ENCODE data around the gene DLGAP3.

The DLGAP3 gene

GRCh38 chr1:34864759-34865158 lies 64.7 kb downstream of the DLGAP3 start:
- no peak for DNase-seq

- no peak for DNase-seq
These were observed 65.9 kb downstream of the DLGAP3 start for GRCh38 chr1:34863501-34863900.

GRCh38 chr1:34859446-34860200 lies 69.8 kb downstream of the DLGAP3 start, which contains the start of gene SMIM12:
TSS of gene SMIM12 (minus strand) at chr1:34859749. CDS start at chr1:34855977, 3,772 bp downstream.
- peak; percentile 97 for DNase-seq

- no peak for DNase-seq
These were observed 70.5 kb downstream of the DLGAP3 start for GRCh38 chr1:34858901-34859445.

- no peak for DNase-seq
These were observed 72.8 kb downstream of the DLGAP3 start for GRCh38 chr1:34856697-34857096.

- DNase-seq, result peak; percentile 99
These were observed 76.7 kb downstream of the DLGAP3 start for GRCh38 chr1:34852677-34853217.

GRCh38 chr1:34851431-34852105 lies 77.9 kb downstream of the DLGAP3 start:
- DNase-seq, result no peak

GRCh38 chr1:34850382-34850781 lies 79.1 kb downstream of the DLGAP3 start:
- no peak for DNase-seq

- no peak for DNase-seq
These were observed 82.4 kb downstream of the DLGAP3 start for GRCh38 chr1:34847094-34847493.

GRCh38 chr1:34846265-34846664 lies 83.2 kb downstream of the DLGAP3 start:
- no peak for DNase-seq

GRCh38 chr1:34845131-34845901 lies 84.1 kb downstream of the DLGAP3 start:
- DNase-seq, result peak; percentile 79

- peak; percentile 92 for DNase-seq
These were observed 85.2 kb downstream of the DLGAP3 start for GRCh38 chr1:34844252-34844634.

- peak; percentile 60 for DNase-seq
These were observed 85.8 kb downstream of the DLGAP3 start for GRCh38 chr1:34843392-34844251.

GRCh38 chr1:34842952-34843371 lies 86.5 kb downstream of the DLGAP3 start:
- DNase-seq, result no peak

GRCh38 chr1:34842073-34842472 lies 87.4 kb downstream of the DLGAP3 start:
- DNase-seq, result peak; percentile 11

- no peak for DNase-seq
These were observed 89.0 kb downstream of the DLGAP3 start for GRCh38 chr1:34840426-34840825.

GRCh38 chr1:34839526-34840305 lies 89.7 kb downstream of the DLGAP3 start:
- no peak for DNase-seq

- no peak for DNase-seq
These were observed 95.7 kb downstream of the DLGAP3 start for GRCh38 chr1:34833711-34834110.

- DNase-seq, result no peak
These were observed 97.7 kb downstream of the DLGAP3 start for GRCh38 chr1:34831721-34832246.

- DNase-seq, result peak; percentile 30
These were observed 100.2 kb downstream of the DLGAP3 start for GRCh38 chr1:34829250-34829649.

GRCh38 chr1:34828611-34829010 lies 100.8 kb downstream of the DLGAP3 start:
- DNase-seq, result no peak

Data from islet precursor cell (in vitro differentiated cells).